AG20443 (cell line): Measurements from ENCODE around the gene RBMS3.
A peak's percentile ranks its signal among the peaks of the same experiment; 100 is the strongest.
"Not testable (repeated sequence)": the region's sequence is repeated elsewhere in the genome, so short reads cannot be mapped to it uniquely, and the experiment has no call there.

Experiments used
- DNase-seq: peaks from one replicate; pipeline ENCODE4 v3.0.0; 2012; ENCODE audit warnings: low spot score, mixed read lengths

RBMS3 gene

GRCh38 chr3:29312395-29312794, 31.5 kb downstream of the RBMS3 start:
- no peak for DNase-seq

- peak; percentile 22 for DNase-seq
These were observed 32.1 kb downstream of the RBMS3 start for GRCh38 chr3:29312960-29313452.

- DNase-seq = no peak
These were observed 33.3 kb downstream of the RBMS3 start for GRCh38 chr3:29313981-29314726.

GRCh38 chr3:29314727-29315088, 33.8 kb downstream of the RBMS3 start:
- no peak for DNase-seq

GRCh38 chr3:29317659-29318173, 36.8 kb downstream of the RBMS3 start:
- DNase-seq = no peak

GRCh38 chr3:29318251-29318650, 37.4 kb downstream of the RBMS3 start:
- DNase-seq = no peak

GRCh38 chr3:29319262-29319661, 38.4 kb downstream of the RBMS3 start:
- DNase-seq = no peak

- no peak for DNase-seq
These were observed 38.9 kb downstream of the RBMS3 start for GRCh38 chr3:29319798-29320197.

GRCh38 chr3:29322586-29322985, 41.7 kb downstream of the RBMS3 start:
- DNase-seq = no peak

GRCh38 chr3:29324180-29324651, 43.3 kb downstream of the RBMS3 start:
- peak; percentile 69 for DNase-seq

GRCh38 chr3:29326540-29326939, 45.7 kb downstream of the RBMS3 start:
- DNase-seq = not testable (repeated sequence)

GRCh38 chr3:29329986-29330890, 49.4 kb downstream of the RBMS3 start:
- DNase-seq = no peak

- DNase-seq = no peak
These were observed 50.2 kb downstream of the RBMS3 start for GRCh38 chr3:29331035-29331434.

GRCh38 chr3:29331456-29332194, 50.8 kb downstream of the RBMS3 start:
- no peak for DNase-seq

GRCh38 chr3:29332195-29332637, 51.3 kb downstream of the RBMS3 start:
- DNase-seq = no peak

GRCh38 chr3:29333576-29333975, 52.7 kb downstream of the RBMS3 start:
- DNase-seq = no peak

- DNase-seq = no peak
These were observed 53.8 kb downstream of the RBMS3 start for GRCh38 chr3:29334706-29335105.

- DNase-seq = peak; percentile 81
These were observed 54.6 kb downstream of the RBMS3 start for GRCh38 chr3:29335438-29335837.

- DNase-seq = no peak
These were observed 55.1 kb downstream of the RBMS3 start for GRCh38 chr3:29335943-29336342.

- DNase-seq = no peak
These were observed 56.7 kb downstream of the RBMS3 start for GRCh38 chr3:29337565-29337964.

- DNase-seq = no peak
These were observed 57.5 kb downstream of the RBMS3 start for GRCh38 chr3:29338377-29338776.
